ENCODE results near the gene MCRS1.
"Not testable (repeated sequence)": the region's sequence is repeated elsewhere in the genome, so short reads cannot be mapped to it uniquely, and the experiment has no call there.

Gene MCRS1

GRCh38 chr12:49535921-49536525 is 31.9 kb downstream of the MCRS1 start:
- Histone ChIP-seq H3K9ac (ENCODE audit: low read length) (no peak overlapping the region), H3K4me1 (ENCODE audit: insufficient read depth, low read length) (peaks cover 11% of the 10 kb centered on the region), H3K9me3 (ENCODE audit: low read length) (no peaks in the 10 kb centered on the region), H3K4me3 (ENCODE audit: low read depth in 1 of 2, low read length in 2 of 2) (no peak overlapping the region), H3K27ac (ENCODE audit: low read depth, low read length) (no peak overlapping the region), H3K27me3 (ENCODE audit: control insufficient read depth in 1 of 2, insufficient read depth in 2 of 2, low read length in 2 of 2) (peaks cover 24 to 37% of the 10 kb centered on the region in 2 donors), H3K36me3 (ENCODE audit: insufficient read depth, low read length) (no peaks in the 10 kb centered on the region)

GRCh38 chr12:49534731-49535278 is 33.1 kb downstream of the MCRS1 start:
- Histone ChIP-seq H3K27ac (ENCODE audit: low read depth, low read length) (no peak overlapping the region), H3K27me3 (ENCODE audit: control insufficient read depth in 1 of 2, insufficient read depth in 2 of 2, low read length in 2 of 2) (peaks cover 22 to 31% of the 10 kb centered on the region in 2 donors), H3K9ac (ENCODE audit: low read length) (no peak overlapping the region), H3K9me3 (ENCODE audit: low read length) (no peaks in the 10 kb centered on the region), H3K36me3 (ENCODE audit: insufficient read depth, low read length) (no peaks in the 10 kb centered on the region), H3K4me3 (ENCODE audit: low read depth in 1 of 2, low read length in 2 of 2) (no peak overlapping the region), H3K4me1 (ENCODE audit: insufficient read depth, low read length) (peaks cover 11% of the 10 kb centered on the region)

GRCh38 chr12:49534122-49534521 is 33.8 kb downstream of the MCRS1 start:
- not testable (repeated sequence) for H3K27ac ChIP-seq (ENCODE audit: low read depth, low read length); H3K4me3 ChIP-seq (ENCODE audit: low read depth in 1 of 2, low read length in 2 of 2); H3K9me3 ChIP-seq (ENCODE audit: low read length); H3K9ac ChIP-seq (ENCODE audit: low read length); H3K36me3 ChIP-seq (ENCODE audit: insufficient read depth, low read length)
- Histone ChIP-seq H3K4me1 (ENCODE audit: insufficient read depth, low read length) (peaks cover 11% of the 10 kb centered on the region), H3K27me3 (ENCODE audit: control insufficient read depth in 1 of 2, insufficient read depth in 2 of 2, low read length in 2 of 2) (peaks cover 18 to 24% of the 10 kb centered on the region in 2 donors)

- Histone ChIP-seq H3K9me3 (ENCODE audit: low read length) (no peaks in the 10 kb centered on the region), H3K27ac (ENCODE audit: low read depth, low read length) (no peak overlapping the region), H3K9ac (ENCODE audit: low read length) (no peak overlapping the region), H3K27me3 (ENCODE audit: control insufficient read depth in 1 of 2, insufficient read depth in 2 of 2, low read length in 2 of 2) (peaks cover 18% of the 10 kb centered on the region in 2 donors), H3K4me3 (ENCODE audit: low read depth in 1 of 2, low read length in 2 of 2) (no peak overlapping the region), H3K4me1 (ENCODE audit: insufficient read depth, low read length) (peaks cover 11% of the 10 kb centered on the region), H3K36me3 (ENCODE audit: insufficient read depth, low read length) (no peaks in the 10 kb centered on the region)
Measured at GRCh38 chr12:49533331-49533730, 34.6 kb downstream of the MCRS1 start.

- Histone ChIP-seq H3K9me3 (ENCODE audit: low read length) (no peaks in the 10 kb centered on the region), H3K4me3 (ENCODE audit: low read depth in 1 of 2, low read length in 2 of 2) (no peak overlapping the region), H3K27me3 (ENCODE audit: control insufficient read depth in 1 of 2, insufficient read depth in 2 of 2, low read length in 2 of 2) (peaks cover 2 to 3% of the 10 kb centered on the region in 2 donors), H3K9ac (ENCODE audit: low read length) (no peak overlapping the region), H3K36me3 (ENCODE audit: insufficient read depth, low read length) (peaks cover 7% of the 10 kb centered on the region), H3K27ac (ENCODE audit: low read depth, low read length) (no peak overlapping the region), H3K4me1 (ENCODE audit: insufficient read depth, low read length) (no peaks in the 10 kb centered on the region)
Measured at GRCh38 chr12:49531745-49532144, 36.2 kb downstream of the MCRS1 start.

GRCh38 chr12:49529414-49529813 is 38.5 kb downstream of the MCRS1 start:
- no peak overlapping the region for H3K4me3 ChIP-seq (ENCODE audit: low read depth in 1 of 2, low read length in 2 of 2)
- H3K9me3 ChIP-seq (ENCODE audit: low read length) = no peaks in the 10 kb centered on the region
- H3K9ac ChIP-seq (ENCODE audit: low read length) = no peak overlapping the region
- no peaks in the 10 kb centered on the region for H3K4me1 ChIP-seq (ENCODE audit: insufficient read depth, low read length)
- H3K27ac ChIP-seq (ENCODE audit: low read depth, low read length) = no peak overlapping the region
- peaks cover 23% of the 10 kb centered on the region for H3K36me3 ChIP-seq (ENCODE audit: insufficient read depth, low read length)
- no peaks in the 10 kb centered on the region for H3K27me3 ChIP-seq (ENCODE audit: control insufficient read depth in 1 of 2, insufficient read depth in 2 of 2, low read length in 2 of 2)

GRCh38 chr12:49527361-49528130 is 40.4 kb downstream of the MCRS1 start:
- Histone ChIP-seq H3K4me1 (ENCODE audit: insufficient read depth, low read length) (no peaks in the 10 kb centered on the region), H3K27me3 (ENCODE audit: control insufficient read depth in 1 of 2, insufficient read depth in 2 of 2, low read length in 2 of 2) (no peaks in the 10 kb centered on the region), H3K4me3 (ENCODE audit: low read depth in 1 of 2, low read length in 2 of 2) (no peak overlapping the region), H3K27ac (ENCODE audit: low read depth, low read length) (no peak overlapping the region), H3K36me3 (ENCODE audit: insufficient read depth, low read length) (peaks cover 30% of the 10 kb centered on the region), H3K9ac (ENCODE audit: low read length) (no peak overlapping the region), H3K9me3 (ENCODE audit: low read length) (no peaks in the 10 kb centered on the region)

- peaks cover 34% of the 10 kb centered on the region for H3K36me3 ChIP-seq (ENCODE audit: insufficient read depth, low read length)
- H3K9ac ChIP-seq (ENCODE audit: low read length) = no peak overlapping the region
- no peaks in the 10 kb centered on the region for H3K9me3 ChIP-seq (ENCODE audit: low read length)
- H3K4me3 ChIP-seq (ENCODE audit: low read depth in 1 of 2, low read length in 2 of 2) = no peak overlapping the region
- H3K27ac ChIP-seq (ENCODE audit: low read depth, low read length) = no peak overlapping the region
- no peaks in the 10 kb centered on the region for H3K4me1 ChIP-seq (ENCODE audit: insufficient read depth, low read length)
- H3K27me3 ChIP-seq (ENCODE audit: control insufficient read depth in 1 of 2, insufficient read depth in 2 of 2, low read length in 2 of 2) = no peaks in the 10 kb centered on the region
Measured at GRCh38 chr12:49525942-49526341, 42.0 kb downstream of the MCRS1 start.

GRCh38 chr12:49524660-49525324 is 43.1 kb downstream of the MCRS1 start:
- H3K9ac ChIP-seq (ENCODE audit: low read length) = no peak overlapping the region
- no peak overlapping the region for H3K27ac ChIP-seq (ENCODE audit: low read depth, low read length)
- H3K27me3 ChIP-seq (ENCODE audit: control insufficient read depth in 1 of 2, insufficient read depth in 2 of 2, low read length in 2 of 2) = no peaks in the 10 kb centered on the region
- no peak overlapping the region for H3K4me3 ChIP-seq (ENCODE audit: low read depth in 1 of 2, low read length in 2 of 2)
- peaks cover 34% of the 10 kb centered on the region for H3K36me3 ChIP-seq (ENCODE audit: insufficient read depth, low read length)
- H3K9me3 ChIP-seq (ENCODE audit: low read length) = no peaks in the 10 kb centered on the region
- no peaks in the 10 kb centered on the region for H3K4me1 ChIP-seq (ENCODE audit: insufficient read depth, low read length)

GRCh38 chr12:49521389-49521788 is 46.6 kb downstream of the MCRS1 start:
- Histone ChIP-seq H3K9me3 (ENCODE audit: low read length) (no peaks in the 10 kb centered on the region), H3K4me3 (ENCODE audit: low read depth in 1 of 2, low read length in 2 of 2) (no peak overlapping the region), H3K27ac (ENCODE audit: low read depth, low read length) (no peak overlapping the region), H3K27me3 (ENCODE audit: control insufficient read depth in 1 of 2, insufficient read depth in 2 of 2, low read length in 2 of 2) (no peaks in the 10 kb centered on the region), H3K36me3 (ENCODE audit: insufficient read depth, low read length) (peaks cover 27% of the 10 kb centered on the region), H3K4me1 (ENCODE audit: insufficient read depth, low read length) (no peaks in the 10 kb centered on the region), H3K9ac (ENCODE audit: low read length) (no peak overlapping the region)

- no peak overlapping the region for H3K4me3 ChIP-seq (ENCODE audit: low read depth in 1 of 2, low read length in 2 of 2)
- no peaks in the 10 kb centered on the region for H3K4me1 ChIP-seq (ENCODE audit: insufficient read depth, low read length)
- H3K36me3 ChIP-seq (ENCODE audit: insufficient read depth, low read length) = peaks cover 12% of the 10 kb centered on the region
Measured at GRCh38 chr12:49519574-49519936, 48.4 kb downstream of the MCRS1 start.

More at GRCh38 chr12:49519574-49519936, 48.4 kb downstream of the MCRS1 start:
- H3K27ac ChIP-seq (ENCODE audit: low read depth, low read length) = no peak overlapping the region
- no peaks in the 10 kb centered on the region for H3K9me3 ChIP-seq (ENCODE audit: low read length)
- no peak overlapping the region for H3K9ac ChIP-seq (ENCODE audit: low read length)
- no peaks in the 10 kb centered on the region for H3K27me3 ChIP-seq (ENCODE audit: control insufficient read depth in 1 of 2, insufficient read depth in 2 of 2, low read length in 2 of 2)

Data from muscle layer of colon (tissue), 2 donors.